ENCODE results near the gene SMU1. TPM values are rescaled to one million over a fixed set of nuclear protein-coding genes. Genes with fewer than 3 reads are reported as not detected.

SMU1 gene
- total RNA-seq, 3 donors from 2014 or later, result 19.8 to 22.1 (median 21.0) TPM

GRCh38 chr9:32992595-32993238 is 83.8 kb downstream of the SMU1 start:
- H3K4me1 ChIP-seq, result no peaks in the 10 kb centered on the region
- H3K36me3 ChIP-seq, result no peaks in the 10 kb centered on the region
- TF ChIP-seq CTCF (IDR thresholded peaks at IDR 0.05) (no peak), POLR2AphosphoS5 (IDR thresholded peaks at IDR 0.05) (no peak), POLR2A (IDR thresholded peaks at IDR 0.05) (no peak)
- H3K9me3 ChIP-seq, result no peaks in the 10 kb centered on the region
- DNase-seq (ENCODE audit: low spot score in 2 of 2), result no peak
- intact Hi-C loops (cut with DNase I; ENCODE audit: low total_unique reads), result no loop called here
- no peak overlapping the region for H3K27ac ChIP-seq
- no peaks in the 10 kb centered on the region for H3K27me3 ChIP-seq
- H3K4me3 ChIP-seq, result no peak overlapping the region

- no peaks in the 10 kb centered on the region for H3K9me3 ChIP-seq
- intact Hi-C loops (cut with DNase I; ENCODE audit: low total_unique reads), result no loop called here
- no peak overlapping the region for H3K4me3 ChIP-seq
- H3K36me3 ChIP-seq, result no peaks in the 10 kb centered on the region
- H3K4me1 ChIP-seq, result no peaks in the 10 kb centered on the region
- TF ChIP-seq POLR2A (IDR thresholded peaks at IDR 0.05) (no peak), CTCF (IDR thresholded peaks at IDR 0.05) (no peak), POLR2AphosphoS5 (IDR thresholded peaks at IDR 0.05) (no peak)
- no peak for DNase-seq (ENCODE audit: low spot score in 2 of 2)
- no peak overlapping the region for H3K27ac ChIP-seq
- no peaks in the 10 kb centered on the region for H3K27me3 ChIP-seq
These were observed 84.4 kb downstream of the SMU1 start for GRCh38 chr9:32991897-32992594.

Other genes with a start within 250 kb of the SMU1 start
- 10 to 100 TPM; 24.8 to 34.1 (median 31.0) TPM for gene APTX, start 75.0 kb downstream of the SMU1 start, total RNA-seq
- gene DNAJA1, start 51.4 kb downstream of the SMU1 start, total RNA-seq, result 100 to 1,000 TPM in 1 of 3 donors, 10 to 100 TPM in 2; 76.6 to 122 (median 89.5) TPM
- 10 to 100 TPM; 60.8 to 81.8 (median 66.2) TPM for gene B4GALT1, start 90.7 kb upstream of the SMU1 start, total RNA-seq
- not detected for gene SPINK4, start 163.5 kb upstream of the SMU1 start, total RNA-seq
- 10 to 100 TPM; 34.7 to 54.7 (median 44.9) TPM for gene BAG1, start 188.0 kb upstream of the SMU1 start, total RNA-seq
- gene CHMP5, start 188.4 kb upstream of the SMU1 start, total RNA-seq, result 10 to 100 TPM; 63.1 to 73.4 (median 65.5) TPM
- gene NFX1, start 213.8 kb upstream of the SMU1 start, total RNA-seq, result 10 to 100 TPM; 36.3 to 45.5 (median 38.3) TPM